LNCaP clone FGC (cell line): ENCODE results near the gene TMEM117.

Experiments used
- DNase-seq: peaks from one replicate; pipeline ENCODE4 v3.0.0-alpha.2; 2011; ENCODE audit warnings: low read depth
- H3K4me3 ChIP-seq: 2 replicates; pipeline ENCODE4 v1.5.1; 2011; ENCODE audit warnings: mild to moderate bottlenecking, low read depth, low read length, control low read depth
- TF ChIP-seq, protein P1 (sequence below): IDR thresholded peaks from 2 replicates; pipeline ENCODE4 v1.5.1; 2012; ENCODE audit warnings: mild to moderate bottlenecking; ENCODE audit not compliant: control insufficient read depth, insufficient read depth; ENCODE audit errors: extremely low read depth

Gene TMEM117

DNA sequence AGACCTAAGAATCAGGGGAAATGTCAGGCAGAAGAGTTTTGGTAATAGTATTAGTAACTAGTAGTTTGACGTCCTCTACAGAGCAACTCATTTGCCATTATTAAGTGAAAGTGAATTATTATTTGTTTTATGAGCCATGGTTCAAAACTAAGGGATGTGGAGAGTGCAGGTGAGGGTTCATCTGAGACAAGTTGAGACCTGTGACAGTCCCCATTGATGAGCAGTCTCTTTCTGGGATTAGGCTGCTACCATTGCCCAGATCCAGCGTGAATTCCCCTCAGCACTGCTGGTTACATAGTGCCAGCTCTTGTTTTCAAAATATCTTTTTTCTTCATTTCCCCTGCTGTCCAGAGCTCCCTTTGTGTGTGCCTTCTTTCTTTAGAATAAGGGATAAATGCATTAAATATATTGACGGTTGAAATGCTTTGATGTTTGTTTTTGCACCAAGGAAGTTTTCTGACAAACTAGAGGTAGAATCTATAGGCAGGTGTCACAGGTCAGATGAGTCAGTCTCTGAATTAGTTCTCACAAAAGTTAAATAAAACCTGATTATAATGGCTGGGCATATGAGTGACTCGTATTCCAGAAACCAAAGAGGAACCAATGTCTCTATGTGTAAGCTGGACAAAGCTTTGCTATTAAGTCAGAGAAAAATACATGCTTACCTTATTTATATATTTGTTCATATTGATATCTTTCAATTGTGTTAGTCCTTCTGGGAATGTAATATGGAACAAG is 381.4 kb downstream of the TMEM117 start:
- TF ChIP-seq, protein P1, sequence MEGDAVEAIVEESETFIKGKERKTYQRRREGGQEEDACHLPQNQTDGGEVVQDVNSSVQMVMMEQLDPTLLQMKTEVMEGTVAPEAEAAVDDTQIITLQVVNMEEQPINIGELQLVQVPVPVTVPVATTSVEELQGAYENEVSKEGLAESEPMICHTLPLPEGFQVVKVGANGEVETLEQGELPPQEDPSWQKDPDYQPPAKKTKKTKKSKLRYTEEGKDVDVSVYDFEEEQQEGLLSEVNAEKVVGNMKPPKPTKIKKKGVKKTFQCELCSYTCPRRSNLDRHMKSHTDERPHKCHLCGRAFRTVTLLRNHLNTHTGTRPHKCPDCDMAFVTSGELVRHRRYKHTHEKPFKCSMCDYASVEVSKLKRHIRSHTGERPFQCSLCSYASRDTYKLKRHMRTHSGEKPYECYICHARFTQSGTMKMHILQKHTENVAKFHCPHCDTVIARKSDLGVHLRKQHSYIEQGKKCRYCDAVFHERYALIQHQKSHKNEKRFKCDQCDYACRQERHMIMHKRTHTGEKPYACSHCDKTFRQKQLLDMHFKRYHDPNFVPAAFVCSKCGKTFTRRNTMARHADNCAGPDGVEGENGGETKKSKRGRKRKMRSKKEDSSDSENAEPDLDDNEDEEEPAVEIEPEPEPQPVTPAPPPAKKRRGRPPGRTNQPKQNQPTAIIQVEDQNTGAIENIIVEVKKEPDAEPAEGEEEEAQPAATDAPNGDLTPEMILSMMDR, result no peak
- no peak for DNase-seq

DNA sequence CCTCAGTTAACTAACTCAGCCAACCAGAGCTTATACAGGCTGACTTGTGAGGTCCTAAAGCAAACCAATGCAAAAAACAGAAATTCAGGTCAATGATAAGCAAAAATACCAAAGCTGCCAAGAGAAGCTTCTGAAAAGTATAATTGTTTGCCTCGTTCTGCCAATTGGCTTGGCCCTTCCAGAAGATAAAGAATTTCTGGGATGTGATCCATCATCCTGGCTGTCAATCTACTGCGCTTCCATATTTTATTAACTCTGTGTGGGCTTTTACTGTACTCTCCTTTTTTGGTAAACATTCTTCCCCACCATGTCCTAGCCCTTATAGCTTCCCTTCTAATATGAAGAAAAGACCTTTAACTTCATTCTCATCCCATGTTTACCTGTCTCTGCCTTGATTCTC is 387.9 kb downstream of the TMEM117 start:
- DNase-seq, result no peak
- no peak overlapping the region for H3K4me3 ChIP-seq
- TF ChIP-seq, protein P1, result no peak

More for the DNA sequence above, 381.4 kb downstream of the TMEM117 start:
- H3K4me3 ChIP-seq, result no peak overlapping the region

DNA sequence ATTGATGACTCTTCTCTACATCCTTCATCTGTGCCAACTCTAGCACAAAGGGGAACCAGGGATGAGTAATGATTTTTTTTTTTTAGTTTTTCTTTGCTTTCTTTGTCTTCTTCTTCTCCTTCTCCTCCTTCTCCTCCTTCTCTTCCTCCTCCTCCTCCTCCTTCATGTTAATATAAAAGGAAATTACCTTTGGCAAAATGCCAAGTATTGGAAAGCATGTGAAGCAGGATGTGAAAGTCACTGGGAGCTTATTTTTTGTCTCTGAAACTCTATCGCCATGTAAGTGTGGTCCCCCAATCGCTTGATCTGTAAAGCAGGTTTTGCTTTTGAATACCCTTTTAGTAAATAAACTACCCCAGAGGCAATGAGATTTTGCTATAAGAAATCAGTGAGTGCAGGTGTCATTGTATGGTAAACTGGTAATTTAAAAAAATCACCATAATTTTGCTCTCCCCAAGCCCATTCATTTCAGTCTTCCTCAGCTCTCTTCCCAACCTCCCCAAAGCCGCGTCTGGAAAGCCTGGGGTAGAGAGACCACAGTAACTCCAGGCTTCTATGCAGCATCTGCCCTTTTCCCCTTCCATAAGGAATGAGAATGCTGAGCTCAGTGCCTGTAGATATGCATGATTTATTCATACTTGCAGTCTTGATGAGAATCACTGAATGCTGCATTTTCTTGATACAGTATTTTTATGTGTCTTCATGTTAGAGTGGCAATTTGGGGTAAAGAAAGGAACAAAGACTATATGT is 388.7 kb downstream of the TMEM117 start:
- H3K4me3 ChIP-seq, result no peak overlapping the region
- DNase-seq, result no peak
- TF ChIP-seq, protein P1, result no peak

DNA sequence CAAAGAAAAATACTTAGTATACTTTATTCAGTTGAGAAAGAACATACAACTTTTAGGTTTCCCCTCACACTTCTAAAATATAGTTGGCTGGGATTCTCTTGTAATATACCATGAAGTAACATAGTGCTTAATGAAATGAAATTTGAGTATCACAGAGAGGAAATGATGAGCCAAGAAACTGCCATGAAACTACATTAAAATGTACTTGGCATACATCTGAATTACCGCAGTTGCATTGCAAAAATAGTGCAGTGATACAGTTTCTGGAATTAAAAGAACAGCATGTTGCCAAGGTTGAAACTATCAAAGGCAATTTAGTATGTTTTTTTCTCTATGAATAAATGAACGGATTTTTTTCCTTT is 389.2 kb downstream of the TMEM117 start:
- TF ChIP-seq, protein P1, result no peak
- H3K4me3 ChIP-seq, result no peak overlapping the region

DNA sequence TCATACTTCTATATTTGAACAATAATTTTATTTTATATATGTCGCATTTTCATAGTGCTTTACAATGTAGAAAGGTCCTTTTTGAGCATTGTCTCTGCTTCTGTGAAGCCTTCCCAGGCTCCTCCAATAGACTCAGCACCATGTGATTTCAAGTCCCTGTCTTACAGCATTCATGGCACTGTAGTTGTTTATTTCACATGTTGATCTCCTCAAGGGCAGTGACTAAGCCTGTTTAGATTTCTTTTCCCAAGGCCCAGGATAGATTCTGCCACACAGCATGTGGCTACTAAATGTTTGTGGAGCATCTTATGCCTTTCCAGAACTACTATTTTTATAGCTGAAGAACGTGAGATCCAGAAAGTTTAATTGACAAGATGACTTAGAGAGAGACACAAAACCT is 391.7 kb downstream of the TMEM117 start:
- TF ChIP-seq, protein P1, result no peak
- no peak for DNase-seq

More for the DNA sequence above, 389.2 kb downstream of the TMEM117 start:
- no peak for DNase-seq

DNA sequence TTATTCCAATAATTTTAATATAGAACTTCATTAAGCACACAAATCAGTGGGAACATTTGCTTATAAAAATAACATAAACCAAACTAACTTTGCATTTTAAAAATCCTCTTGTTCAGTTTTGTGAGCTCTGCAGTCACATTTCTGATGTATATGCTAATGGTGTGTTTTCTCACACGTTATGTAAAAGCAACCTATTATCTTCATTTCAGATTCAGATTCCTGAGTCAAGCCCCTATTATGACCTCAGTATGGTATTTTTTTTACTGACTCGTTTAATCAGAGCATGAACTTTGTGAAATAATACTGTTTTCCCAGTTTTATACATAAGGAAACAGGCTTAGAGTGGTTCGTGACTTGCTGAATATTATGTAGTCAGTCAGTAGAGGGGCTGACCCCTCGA is 394.0 kb downstream of the TMEM117 start:
- DNase-seq, result no peak
- TF ChIP-seq, protein P1, result no peak
- no peak overlapping the region for H3K4me3 ChIP-seq

More for the DNA sequence above, 391.7 kb downstream of the TMEM117 start:
- no peak overlapping the region for H3K4me3 ChIP-seq
